Measurements from ENCODE around the gene STUB1.

GRCh38 chr16:722835-723633 is 42.8 kb downstream of the STUB1 start:
- TF ChIP-seq CTCF (conservative IDR thresholded peaks at IDR 0.05; ENCODE audit: low read depth in 2 of 2) (no peak), POLR2AphosphoS5 (IDR thresholded peaks at IDR 0.05; ENCODE audit: low read depth) (no peak), EZH2 (IDR thresholded peaks at IDR 0.05; ENCODE audit: low read depth, unreplicated experiment) (no peak), REST (IDR thresholded peaks at IDR 0.05; ENCODE audit: unreplicated experiment) (no peak), CREB1 (CRISPR knock-in tag; IDR thresholded peaks at IDR 0.05; ENCODE audit: low read depth) (no peak), EZH2phosphoT487 (IDR thresholded peaks at IDR 0.05; ENCODE audit: unreplicated experiment) (no peak), NANOG (IDR thresholded peaks at IDR 0.05; ENCODE audit: borderline replicate concordance) (no peak), JUNB (IDR thresholded peaks at IDR 0.05; ENCODE audit: unreplicated experiment) (no peak), STAT1 (IDR thresholded peaks at IDR 0.05; ENCODE audit: unreplicated experiment) (no peak), ZNF114 (CRISPR knock-in tag; IDR thresholded peaks at IDR 0.05) (no peak), ETS1 (IDR thresholded peaks at IDR 0.05) (no peak), ZNF331 (CRISPR knock-in tag; IDR thresholded peaks at IDR 0.05; ENCODE audit: low read depth) (no peak)

Measured in GM23338 (cell line).